Uterus (tissue), 2 donors: ENCODE results near the gene CAND2.
"Not testable (repeated sequence)": the region's sequence is repeated elsewhere in the genome, so short reads cannot be mapped to it uniquely, and the experiment has no call there.

Source experiments
- POLR2A ChIP-seq, 2 donors: fragments of 450-650 bp; IDR thresholded peaks; one replicate each; pipeline ENCODE4 v1.6.1; 2016; ENCODE audit warnings: antibody characterized with exemption in 2 of 2, mild to moderate bottlenecking in 1 of 2, moderate library complexity in 1 of 2
- TF ChIP-seq, protein P1 (sequence below), 4 experiments: fragments of 200-600 bp in 2 of 4; fragments of 450-650 bp in 2 of 4; sonication (generic) in 2 of 4; IDR thresholded peaks; one replicate each; pipeline ENCODE4 v1.5.1; 2016 to 2019; ENCODE audit warnings: antibody characterized with exemption in 4 of 4, mild to moderate bottlenecking in 2 of 4, moderate library complexity in 1 of 4

DNA sequence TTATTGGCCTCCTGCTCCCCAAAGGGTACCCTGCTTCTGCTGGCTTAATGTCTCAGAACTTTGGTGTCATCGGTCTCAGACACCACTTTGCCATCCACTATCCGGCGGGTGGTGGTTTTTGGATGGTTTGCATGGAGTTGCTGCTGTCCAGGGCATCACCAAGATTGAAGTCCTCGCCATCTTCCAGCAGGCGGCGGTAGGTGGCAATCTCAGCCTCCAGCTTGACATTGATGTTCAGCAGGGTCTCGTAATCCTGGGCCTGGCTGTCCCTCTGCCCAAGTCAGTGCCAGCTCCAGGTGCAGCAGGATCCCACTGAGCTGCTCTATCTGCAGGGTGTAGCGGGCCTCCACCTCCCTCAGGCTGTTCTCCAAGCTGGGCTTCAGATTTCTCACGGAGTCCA is 9.1 kb upstream of the CAND2 start:
- TF ChIP-seq, protein P1, sequence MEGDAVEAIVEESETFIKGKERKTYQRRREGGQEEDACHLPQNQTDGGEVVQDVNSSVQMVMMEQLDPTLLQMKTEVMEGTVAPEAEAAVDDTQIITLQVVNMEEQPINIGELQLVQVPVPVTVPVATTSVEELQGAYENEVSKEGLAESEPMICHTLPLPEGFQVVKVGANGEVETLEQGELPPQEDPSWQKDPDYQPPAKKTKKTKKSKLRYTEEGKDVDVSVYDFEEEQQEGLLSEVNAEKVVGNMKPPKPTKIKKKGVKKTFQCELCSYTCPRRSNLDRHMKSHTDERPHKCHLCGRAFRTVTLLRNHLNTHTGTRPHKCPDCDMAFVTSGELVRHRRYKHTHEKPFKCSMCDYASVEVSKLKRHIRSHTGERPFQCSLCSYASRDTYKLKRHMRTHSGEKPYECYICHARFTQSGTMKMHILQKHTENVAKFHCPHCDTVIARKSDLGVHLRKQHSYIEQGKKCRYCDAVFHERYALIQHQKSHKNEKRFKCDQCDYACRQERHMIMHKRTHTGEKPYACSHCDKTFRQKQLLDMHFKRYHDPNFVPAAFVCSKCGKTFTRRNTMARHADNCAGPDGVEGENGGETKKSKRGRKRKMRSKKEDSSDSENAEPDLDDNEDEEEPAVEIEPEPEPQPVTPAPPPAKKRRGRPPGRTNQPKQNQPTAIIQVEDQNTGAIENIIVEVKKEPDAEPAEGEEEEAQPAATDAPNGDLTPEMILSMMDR (IDR thresholded peaks at IDR 0.05) = peak in 2 of 4 experiments; percentile 27 to 28
- not testable (repeated sequence) for TF ChIP-seq POLR2A (IDR thresholded peaks at IDR 0.05)
